HFF-Myc (cell line): ENCODE data around the gene KREMEN2.
"Not testable (repeated sequence)": the region's sequence is repeated elsewhere in the genome, so short reads cannot be mapped to it uniquely, and the experiment has no call there.

ENCODE experiments used
- DNase-seq: peaks from one replicate; pipeline ENCODE4 v3.0.0-alpha.2; 2011; ENCODE audit warnings: low read depth; ENCODE audit errors: extremely low read depth
- H3K4me3 ChIP-seq: replicated peaks from 2 replicates; pipeline ENCODE4 v1.5.1; 2011; ENCODE audit warnings: low read depth, mild to moderate bottlenecking, control low read depth, low read length
- CTCF ChIP-seq: IDR thresholded peaks from 2 replicates; pipeline ENCODE4 v1.5.1; 2012; ENCODE audit warnings: mild to moderate bottlenecking, low read depth, low read length, control low read depth; ENCODE audit errors: missing control alignments

Gene KREMEN2

GRCh38 chr16:2925951-2926649 lies 38.0 kb upstream of the KREMEN2 start:
- no peak overlapping the region for H3K4me3 ChIP-seq
- TF ChIP-seq CTCF, result no peak
- no peak for DNase-seq

GRCh38 chr16:2926650-2926999 lies 37.5 kb upstream of the KREMEN2 start:
- H3K4me3 ChIP-seq, result no peak overlapping the region
- TF ChIP-seq CTCF, result no peak

GRCh38 chr16:2927010-2927646 lies 36.9 kb upstream of the KREMEN2 start:
- H3K4me3 ChIP-seq, result no peak overlapping the region
- peak; percentile 76 for DNase-seq
- peak; percentile 92 for TF ChIP-seq CTCF

More at GRCh38 chr16:2926650-2926999, 37.5 kb upstream of the KREMEN2 start:
- no peak for DNase-seq

GRCh38 chr16:2928151-2928550 lies 35.9 kb upstream of the KREMEN2 start:
- H3K4me3 ChIP-seq, DNase-seq: not testable (repeated sequence)

GRCh38 chr16:2928796-2929195 lies 35.3 kb upstream of the KREMEN2 start:
- TF ChIP-seq CTCF, result no peak
- H3K4me3 ChIP-seq, result no peak overlapping the region
- DNase-seq, result no peak

- no peak overlapping the region for H3K4me3 ChIP-seq
- DNase-seq, result no peak
- TF ChIP-seq CTCF, result no peak
Measured at GRCh38 chr16:2929693-2930092, 34.4 kb upstream of the KREMEN2 start.

- no peak for DNase-seq
- no peak overlapping the region for H3K4me3 ChIP-seq
- TF ChIP-seq CTCF, result no peak
Measured at GRCh38 chr16:2930236-2930635, 33.8 kb upstream of the KREMEN2 start.

GRCh38 chr16:2931231-2931914 lies 32.7 kb upstream of the KREMEN2 start:
- H3K4me3 ChIP-seq, DNase-seq: not testable (repeated sequence)
